Stromal cell of bone marrow (primary cell): ENCODE measurements around the gene CPXM1.
A peak's percentile ranks its signal among the peaks of the same experiment; 100 is the strongest.
"Not testable (repeated sequence)": the region's sequence is repeated elsewhere in the genome, so short reads cannot be mapped to it uniquely, and the experiment has no call there.

Experiments
- DNase-seq: peaks from one replicate; pipeline ENCODE4 v3.0.0-alpha.2; 2012; ENCODE audit warnings: low read depth

Gene CPXM1

DNA sequence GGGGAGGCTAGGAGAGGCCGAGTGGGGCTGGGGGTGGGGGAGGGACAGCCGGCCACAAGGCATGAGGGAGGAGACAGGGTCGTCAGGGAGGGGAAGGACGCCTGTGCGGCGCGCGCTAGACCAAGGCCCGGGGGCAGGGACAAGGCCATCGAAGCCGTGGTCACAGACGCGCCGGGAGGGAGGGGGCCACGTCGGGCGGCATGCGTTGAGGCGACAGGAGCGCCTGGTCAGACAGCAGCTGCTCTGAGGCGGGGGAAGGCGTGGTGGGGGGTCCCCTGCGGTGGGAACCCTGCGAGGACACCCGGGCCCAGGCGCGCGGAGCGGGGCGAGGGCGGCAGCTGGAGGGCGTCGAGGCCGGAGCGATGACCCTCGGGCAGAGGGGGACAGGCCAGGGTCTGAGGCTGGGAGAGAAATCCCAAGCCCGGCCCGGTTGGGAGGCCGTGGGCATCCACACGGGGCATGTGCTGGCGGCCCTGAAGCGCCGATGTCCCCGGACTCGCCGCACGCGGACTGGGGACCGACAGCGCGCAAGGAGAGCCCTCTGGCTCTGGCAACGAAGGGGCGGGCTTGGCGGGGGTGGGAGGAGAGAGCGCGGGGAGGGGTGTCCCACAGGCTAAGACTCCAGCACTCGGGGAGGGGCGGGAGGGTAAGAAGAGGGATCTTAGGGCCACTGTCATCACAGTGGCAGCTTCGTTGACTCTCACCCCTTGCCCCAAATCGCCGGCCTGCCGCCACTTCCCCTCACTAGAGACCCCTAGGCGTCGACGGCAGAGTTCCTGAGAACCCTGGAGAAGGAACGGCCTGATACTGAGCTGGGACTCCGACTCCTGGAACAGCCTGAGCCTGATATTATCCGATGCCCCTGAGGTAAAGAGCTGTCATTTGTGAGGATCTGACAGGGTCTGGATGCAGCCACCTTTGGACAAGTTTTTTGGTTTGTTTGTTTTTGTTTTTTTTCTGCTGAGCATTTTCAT lies 20.8 kb upstream of the CPXM1 start:
- no peak for DNase-seq

DNA sequence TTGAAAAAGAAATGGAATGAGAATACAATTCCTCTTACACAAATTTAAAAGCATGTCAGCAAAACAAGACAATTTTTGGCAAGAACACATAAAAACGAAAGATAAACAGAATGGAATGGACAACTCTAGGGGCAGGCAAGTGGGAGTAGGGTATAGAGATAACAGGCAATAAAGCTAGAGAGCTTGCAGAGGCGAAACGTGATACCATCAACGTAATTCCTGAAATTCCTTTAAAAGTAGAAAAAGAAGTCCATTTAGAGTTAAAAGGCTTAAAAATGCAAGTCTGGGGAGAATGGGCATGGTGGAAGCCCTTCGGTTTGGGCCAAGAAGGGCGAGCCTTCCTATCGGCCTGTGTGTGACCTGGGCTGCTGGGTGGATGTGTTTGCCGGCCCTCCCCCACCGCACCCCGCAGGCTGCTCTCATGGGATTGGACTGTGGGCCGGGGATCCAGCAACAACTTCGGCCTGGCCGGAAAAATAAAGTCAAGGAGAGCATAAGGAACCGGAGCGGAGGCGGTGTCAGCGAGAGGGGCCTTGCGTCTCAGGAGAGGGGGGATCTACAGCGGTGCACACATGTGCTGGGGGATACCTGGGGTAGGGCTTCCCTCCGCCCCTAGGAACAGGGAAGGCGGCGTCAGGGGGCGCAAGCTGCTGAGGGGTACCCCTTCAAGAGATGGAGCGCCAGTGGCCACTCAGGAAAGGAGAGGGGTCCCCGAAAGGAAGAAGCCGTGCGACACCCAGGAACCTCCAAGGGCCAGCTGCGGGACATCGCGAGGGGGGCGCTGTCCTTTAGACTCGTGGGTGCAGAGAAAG lies 19.9 kb upstream of the CPXM1 start:
- DNase-seq = no peak

DNA sequence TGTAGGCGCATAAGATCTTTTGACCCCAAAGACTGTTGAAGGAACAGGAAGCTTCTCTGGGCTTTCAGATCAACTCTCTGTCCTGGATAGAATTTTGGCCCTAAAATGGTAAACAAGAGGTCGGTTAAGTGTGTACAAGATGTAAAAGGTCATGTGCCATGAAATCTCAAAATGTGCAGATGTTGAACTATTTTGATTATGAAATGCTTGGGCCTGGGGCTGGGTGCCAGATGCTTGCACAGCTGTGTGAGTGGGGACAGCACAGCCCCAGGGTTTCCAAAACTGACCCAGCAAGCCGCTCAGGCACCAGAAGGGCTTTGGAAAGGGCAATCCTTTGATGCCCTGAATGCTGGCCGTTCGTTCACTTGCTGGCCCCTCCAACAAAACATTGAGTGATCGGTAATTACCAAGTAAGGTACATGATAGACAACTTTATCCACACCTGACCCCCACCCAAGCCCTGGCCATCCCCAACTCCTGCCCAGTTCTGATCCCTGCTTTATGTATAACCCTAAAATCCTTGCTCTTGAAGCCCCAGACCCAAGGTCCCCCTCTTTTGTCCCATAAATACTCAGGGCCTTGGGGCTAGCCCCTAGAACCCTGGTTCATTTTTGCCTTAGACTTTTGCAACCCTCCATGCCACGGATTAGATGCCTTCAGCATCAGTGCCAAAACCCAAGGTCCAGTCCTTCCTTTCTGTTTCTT lies 17.6 kb upstream of the CPXM1 start:
- no peak for DNase-seq

DNA sequence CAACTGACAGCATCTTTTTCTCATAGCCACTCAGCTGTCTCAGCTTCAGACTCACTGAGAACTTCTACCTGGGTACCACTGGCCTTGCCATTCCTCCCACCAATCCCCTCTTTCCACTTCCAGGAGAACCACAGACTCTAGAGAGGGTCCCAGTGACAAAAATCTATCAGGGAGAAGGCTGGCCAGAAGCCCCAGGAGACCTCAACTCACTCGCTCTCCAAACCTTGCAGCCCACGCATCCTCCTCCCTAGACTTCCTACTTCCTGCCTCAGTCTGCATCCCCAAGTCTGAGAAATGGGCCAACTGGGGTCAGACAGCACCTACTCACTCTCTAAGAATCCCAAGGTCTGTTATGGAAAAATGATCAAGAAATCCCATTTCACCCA lies 16.9 kb upstream of the CPXM1 start:
- DNase-seq = no peak

DNA sequence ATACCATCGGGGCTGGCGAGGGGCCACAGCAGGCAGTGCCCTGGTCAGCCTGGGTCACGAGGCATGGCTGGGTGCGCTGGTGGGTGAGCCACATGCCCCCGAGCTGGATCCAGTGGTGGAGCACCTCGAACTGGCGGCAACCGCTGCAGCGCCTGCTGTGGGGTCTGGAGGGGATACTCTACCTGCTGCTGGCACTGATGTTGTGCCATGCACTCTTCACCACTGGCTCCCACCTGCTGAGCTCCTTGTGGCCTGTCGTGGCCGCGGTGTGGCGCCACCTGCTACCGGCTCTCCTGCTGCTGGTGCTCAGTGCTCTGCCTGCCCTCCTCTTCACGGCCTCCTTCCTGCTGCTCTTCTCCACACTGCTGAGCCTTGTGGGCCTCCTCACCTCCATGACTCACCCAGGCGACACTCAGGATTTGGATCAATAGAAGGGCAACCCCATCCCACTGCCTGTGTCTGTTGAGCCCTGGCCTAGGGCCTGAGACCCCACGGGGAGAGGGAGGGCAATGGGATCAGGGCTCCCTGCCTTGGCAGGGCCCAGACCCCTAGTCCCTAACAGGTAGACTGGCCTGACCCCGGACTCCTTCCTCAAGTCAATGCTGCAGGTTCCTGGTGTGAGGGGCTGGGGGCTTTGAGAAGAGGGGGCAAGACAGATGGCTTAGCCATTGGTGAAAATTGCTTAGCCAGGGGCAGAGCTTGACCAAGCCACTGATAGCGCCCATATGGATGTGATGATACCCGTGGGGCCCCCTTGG lies 16.3 kb upstream of the CPXM1 start:
- no peak for DNase-seq

DNA sequence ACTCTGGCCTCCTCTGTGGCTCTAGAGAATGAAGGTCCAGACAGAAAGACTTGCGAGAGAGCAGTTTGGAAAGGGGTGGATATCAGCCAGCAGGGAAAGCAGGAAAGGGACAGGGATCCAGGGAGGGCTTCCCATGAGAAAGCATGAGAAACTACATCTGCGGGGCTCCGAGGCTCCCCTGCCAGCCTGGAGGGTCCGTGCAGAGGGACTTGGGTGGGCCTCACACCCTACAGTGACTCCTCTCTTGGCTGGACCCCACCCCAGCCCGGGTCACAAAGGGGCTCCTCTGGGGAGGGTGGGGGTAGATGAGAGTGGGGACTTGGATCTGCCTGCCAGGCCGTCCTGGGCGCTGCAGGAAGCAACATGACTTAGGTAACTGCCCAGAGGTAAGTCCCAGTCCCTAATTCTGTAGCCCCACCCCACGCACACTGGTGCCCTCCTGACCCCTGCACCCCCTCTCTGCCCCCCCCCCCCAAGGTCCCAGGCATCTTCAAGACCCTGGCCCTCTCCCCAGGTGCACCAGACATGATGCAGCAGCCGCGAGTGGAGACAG lies 15.7 kb upstream of the CPXM1 start, which contains the start of gene TMEM239:
Gene TMEM239, plus strand, starts transcription at position 335 of the 553 bp plus-strand sequence. Its CDS starts 191 bp downstream, at position 526.
- no peak for DNase-seq

DNA sequence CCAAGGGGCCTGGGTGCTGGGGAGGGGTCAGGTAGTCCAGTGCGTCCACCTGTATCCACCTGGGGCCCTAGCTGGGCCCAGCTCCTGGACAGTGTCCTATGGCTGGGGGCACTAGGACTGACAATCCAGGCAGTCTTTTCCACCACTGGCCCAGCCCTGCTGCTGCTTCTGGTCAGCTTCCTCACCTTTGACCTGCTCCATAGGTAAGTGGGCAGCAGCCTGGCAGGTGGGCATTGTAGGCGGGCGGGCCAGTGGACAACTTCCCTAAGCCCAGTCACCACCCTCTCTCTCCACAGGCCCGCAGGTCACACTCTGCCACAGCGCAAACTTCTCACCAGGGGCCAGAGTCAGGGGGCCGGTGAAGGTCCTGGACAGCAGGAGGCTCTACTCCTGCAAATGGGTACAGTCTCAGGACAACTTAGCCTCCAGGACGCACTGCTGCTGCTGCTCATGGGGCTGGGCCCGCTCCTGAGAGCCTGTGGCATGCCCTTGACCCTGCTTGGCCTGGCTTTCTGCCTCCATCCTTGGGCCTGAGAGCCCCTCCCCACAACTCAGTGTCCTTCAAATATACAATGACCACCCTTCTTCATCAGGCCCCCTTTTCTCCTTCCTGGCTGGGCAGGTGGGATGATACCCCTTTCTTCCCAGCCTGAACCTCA lies 14.9 kb upstream of the CPXM1 start:
- DNase-seq = no peak

DNA sequence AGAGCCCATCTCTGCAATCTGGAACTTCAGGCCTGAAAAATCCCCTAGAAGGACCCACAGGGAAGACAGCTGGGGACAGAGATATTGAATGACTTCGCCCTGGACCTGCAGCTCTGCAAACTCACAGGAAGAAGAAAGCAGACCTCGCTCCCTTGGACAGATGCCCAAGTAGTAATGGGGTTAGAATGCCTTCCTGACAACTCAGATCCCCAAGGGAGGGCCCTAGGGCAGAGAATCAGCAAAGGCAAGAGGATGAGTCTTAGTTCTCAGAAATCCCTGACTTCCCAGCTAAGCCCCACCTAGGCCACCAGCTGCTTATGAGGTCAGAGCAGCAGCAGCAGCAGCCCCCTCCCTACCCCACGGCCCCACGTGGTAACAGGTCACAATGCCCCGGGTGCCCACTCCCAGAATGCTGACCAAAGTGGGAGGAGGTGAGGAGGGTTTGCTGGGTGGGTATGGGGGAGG lies 14.2 kb upstream of the CPXM1 start, which contains the start of gene C20orf141:
Gene C20orf141, plus strand, starts transcription at position 401 of the 465 bp plus-strand sequence. CDS start 198 bp downstream, outside the sequence.
- DNase-seq = peak; percentile 100

DNA sequence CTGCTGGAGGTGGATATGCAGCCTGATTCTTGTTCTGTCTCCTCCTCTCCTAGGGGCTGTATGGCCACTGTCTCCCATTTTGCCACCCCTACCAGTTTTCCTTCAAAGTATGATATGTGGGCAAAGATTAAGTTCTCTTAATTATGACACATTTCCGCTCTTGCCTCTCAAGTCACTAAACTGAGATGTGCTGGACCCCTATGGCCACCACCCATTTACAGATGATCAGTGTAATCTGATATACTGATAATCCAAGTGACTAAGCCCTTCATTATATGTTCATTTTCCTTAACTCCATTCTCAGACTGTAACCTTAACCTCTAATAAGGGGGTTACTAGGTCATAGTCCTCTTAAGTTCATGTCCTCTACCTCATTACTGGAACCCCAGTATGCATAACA lies 13.6 kb upstream of the CPXM1 start:
- DNase-seq = no peak

DNA sequence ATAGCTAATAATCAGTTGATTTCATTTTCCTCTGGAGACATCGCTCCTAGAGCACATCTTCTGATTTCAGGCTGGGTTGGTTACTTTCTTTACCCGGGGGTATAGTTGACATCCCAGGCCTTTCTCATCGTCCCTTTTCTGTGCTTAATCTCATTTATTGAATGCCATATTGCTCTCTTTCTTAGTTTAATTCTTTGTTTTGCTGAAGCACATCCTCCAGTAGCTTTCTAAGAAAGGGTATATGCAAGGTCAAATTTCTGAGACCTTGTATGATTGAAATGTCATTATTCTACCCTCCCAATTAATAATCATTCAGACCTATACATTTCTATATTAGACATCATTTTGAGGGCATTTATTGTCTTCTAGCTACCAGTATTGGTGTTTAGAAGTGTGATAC lies 11.8 kb upstream of the CPXM1 start:
- DNase-seq = no peak

DNA sequence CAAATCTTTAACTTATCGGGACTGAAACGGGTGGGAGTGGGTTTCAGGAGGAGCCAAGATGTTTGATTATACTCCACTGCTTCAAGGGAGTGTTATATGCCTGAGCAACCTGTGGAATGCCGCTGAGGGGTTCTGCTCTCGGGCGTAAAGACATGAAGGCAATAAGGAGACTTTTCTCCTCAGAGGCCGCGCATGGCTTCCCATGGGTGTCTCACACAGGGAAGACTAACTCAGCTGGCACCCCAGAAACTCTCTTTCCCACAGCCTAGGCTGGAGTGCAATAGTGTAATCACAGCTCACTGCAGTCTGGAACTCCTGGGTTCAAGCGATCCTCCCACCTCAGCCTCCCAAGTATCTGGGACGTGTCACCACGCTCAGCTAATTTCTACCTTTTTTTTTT lies 9.3 kb upstream of the CPXM1 start:
- DNase-seq = no peak

DNA sequence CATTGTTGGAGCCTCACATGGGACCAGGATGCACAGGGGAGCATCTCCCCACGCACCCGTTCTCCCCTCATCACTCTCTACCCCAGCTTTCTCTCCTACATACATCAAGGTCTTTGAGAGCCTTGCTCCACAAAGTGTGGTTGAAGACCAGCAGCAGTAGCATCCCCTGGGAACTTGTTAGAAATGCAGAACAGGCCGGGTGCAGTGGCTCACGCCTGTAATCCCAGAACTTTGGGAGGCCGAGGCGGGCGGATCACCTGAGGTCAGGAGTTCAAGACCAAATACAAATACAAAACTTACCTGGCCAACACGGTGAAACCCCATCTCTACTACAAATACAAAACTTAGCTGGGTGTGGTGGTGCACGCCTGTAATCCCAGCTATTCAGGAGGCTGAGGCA lies 7.5 kb upstream of the CPXM1 start:
- not testable (repeated sequence) for DNase-seq

DNA sequence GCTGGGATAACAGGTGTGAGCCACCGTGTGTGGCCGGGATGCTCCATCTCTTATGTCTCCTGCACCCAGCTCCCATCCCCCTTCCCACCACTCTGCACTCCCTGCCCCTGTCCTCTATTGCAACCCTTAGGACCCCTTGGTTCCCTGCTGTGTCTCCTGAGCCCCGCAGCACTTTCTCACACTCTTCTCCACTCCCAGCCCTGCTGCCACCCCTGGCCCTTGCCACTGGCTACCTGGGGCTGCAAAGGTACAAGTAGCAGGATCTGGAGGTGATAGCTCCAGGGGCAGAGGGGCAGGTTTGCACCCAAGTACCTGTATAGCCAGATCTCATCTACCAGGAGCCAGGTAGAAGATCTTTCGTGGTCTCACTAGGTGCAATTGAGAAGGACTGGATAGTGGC lies 6.6 kb upstream of the CPXM1 start:
- DNase-seq = no peak

DNA sequence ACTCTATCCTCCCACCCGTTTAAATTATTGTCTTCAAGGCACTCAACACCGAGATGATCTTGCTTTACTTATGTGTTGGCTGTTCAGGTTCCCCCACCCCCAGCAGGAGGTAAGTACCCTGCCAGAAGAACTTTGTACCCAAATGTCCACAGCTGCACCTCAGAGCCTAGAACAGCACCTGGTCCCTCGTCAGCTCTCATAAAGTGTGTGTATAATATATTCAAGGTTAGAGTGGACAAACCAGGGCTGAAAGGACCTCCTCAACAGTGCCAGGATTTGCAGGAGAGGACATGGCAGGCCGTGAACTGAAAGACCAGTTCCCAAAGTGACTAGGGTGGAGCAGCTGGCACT lies 5.9 kb upstream of the CPXM1 start:
- no peak for DNase-seq

DNA sequence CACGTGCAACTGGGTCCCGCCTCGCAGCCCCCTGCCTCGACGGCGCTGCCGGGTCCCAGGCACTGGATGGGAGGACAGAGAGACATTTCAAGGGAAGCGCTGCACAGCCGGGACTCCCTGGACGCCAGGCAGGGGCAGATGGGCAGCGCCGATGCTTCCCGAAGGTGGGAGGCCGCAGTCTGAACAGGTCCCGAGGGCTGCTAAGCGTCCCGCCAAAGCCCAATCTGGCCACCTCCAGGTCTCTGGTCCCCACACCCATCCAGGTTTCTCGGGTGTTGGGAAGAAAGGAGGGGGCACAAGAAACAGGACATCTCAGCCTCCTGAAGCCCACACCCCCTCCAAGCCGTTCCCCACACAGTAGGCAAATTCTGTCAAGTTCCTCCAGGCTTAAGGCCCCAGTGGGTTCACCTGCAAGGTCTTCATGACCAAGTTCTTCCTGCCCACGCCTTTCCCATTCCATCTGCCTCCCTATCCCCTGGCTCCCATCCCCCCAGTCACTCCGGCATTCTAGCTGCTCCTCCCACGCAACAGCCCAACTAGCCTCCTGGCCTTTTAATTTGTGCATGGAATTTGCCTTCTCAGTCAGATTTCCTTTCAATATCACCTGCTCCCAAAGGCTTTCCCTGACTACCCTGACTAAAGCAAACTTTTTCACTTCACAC lies 5.4 kb upstream of the CPXM1 start:
- no peak for DNase-seq

DNA sequence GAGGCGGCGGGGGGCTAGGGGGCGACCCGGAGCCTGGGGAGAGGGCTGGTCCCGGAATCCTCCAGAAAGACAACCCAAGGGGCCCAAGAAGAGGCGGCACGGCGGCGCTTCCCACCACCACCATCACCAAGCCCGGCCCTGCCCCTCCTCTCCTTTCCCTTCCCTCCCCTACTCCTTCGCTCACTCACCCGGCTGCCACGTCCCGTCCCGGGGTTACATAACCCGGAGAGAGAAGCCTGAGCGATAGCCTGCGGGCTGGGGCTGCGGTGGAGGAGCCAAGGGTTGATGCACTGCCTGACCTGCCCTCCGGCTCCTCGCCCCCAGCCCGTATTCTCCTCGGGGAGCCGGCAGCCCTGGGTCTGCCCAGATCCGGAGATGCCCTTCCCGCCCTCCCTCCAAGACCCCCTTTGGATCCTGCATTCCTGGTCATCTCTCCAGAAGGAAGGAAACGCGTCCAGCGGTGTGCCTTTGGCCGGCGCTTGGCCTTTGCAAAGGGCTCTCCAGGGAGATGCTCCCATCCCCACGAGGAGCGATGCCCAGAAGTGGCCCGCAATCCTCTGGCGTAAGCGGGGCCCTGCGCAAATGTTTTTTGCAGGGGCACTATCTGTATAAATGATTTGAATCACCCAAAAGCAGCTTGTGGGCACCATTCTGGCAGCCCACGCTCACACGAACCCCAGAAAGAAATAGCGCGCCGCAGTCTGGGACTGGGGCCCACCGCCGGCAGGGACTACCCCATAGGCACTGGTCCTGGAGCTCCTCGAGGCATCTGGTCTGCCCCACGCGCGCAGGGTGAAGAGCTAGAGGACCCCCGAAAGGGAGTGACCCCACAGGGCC lies 4.6 kb upstream of the CPXM1 start:
- no peak for DNase-seq

DNA sequence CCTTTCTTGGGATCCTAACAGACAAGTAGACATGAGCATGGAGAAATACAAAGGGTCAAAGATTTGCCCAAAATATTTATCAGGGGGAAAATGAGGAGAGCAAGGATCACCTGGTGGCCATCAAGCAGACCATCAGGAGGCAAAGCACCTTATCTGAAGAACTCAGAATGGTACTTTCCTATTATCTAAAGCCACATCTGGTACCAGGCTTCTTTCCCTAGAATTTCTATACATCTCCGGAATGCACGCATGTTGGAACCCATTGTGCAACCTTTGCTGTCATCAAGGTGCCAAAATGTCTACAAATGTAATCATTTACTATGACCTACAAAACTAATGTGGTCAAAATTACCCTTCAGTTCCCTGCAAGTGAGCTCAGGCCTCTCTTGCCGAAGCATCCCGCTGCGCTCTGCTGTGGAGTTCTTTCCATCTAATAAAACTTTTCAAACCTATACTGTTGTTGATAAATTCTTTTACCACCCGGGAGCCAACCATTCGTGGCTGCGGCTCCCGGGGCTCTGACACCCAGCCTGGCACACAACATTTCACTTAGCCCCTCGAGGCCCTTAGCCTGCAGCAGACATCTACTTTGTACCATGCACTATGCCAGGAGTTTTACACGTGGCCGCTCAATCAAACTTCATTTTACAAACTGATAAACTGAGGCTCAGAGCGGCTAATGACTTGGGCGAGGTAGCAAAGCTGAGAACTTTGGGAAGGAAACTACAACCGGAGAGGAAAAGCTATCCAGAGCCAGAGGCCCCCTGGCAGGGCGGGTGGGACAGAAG lies 3.8 kb upstream of the CPXM1 start:
- DNase-seq = no peak

DNA sequence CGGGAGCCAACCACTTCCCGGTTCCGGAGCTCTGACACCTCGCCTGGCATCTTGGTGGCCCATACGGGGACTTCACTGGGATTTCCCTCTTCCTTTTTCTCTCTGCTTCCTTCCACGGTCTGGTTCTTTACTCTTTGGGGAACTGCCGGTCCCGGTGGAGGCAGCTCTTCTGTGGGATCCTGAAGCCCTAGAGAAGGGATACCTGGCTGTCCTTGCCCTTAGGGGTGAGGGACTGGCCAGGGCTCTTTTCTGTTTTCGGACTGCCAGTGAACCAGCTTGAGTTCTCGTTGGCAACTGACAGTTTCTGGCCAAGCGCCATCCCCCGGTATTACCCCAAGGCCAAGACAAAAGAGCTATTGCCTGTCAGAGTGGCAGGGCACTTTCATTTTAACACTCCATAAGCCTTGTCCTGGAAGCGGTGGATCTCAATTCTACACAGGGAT lies 880 bp upstream of the CPXM1 start:
- DNase-seq = no peak
